NT2/D1 (cell line): Measurements from ENCODE around the gene ADPRS.

Experiments
- SUZ12 ChIP-seq: IDR thresholded peaks from 2 replicates; pipeline ENCODE4 v1.6.1; 2011; ENCODE audit not compliant: insufficient read length, insufficient read depth; ENCODE audit errors: extremely low read depth
- YY1 ChIP-seq: IDR thresholded peaks from 2 replicates; pipeline ENCODE4 v1.6.1; 2011; ENCODE audit not compliant: insufficient read length, insufficient read depth
- ZNF274 ChIP-seq: IDR thresholded peaks from 2 replicates; pipeline ENCODE4 v1.6.1; 2011; ENCODE audit warnings: mild to moderate bottlenecking, low read depth, low read length

DNA sequence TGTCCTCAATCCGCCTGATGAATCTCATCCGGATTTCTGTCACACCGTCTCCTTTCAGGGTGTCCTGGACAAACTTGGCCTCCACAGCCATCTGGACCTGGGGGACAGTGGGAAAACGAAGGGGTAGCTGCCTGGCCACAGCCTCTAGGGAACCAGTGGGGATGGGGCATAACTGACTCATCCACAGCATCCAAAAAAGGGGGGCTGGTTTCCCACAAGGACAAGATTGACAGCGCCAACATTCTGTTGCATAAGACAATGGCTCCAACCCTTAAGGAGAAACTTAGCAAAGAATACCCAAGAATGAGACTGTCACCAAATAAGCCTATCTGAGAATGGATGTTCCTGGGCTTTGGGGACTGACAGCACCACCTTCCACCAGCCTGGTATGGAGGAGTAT is 48.5 kb downstream of the ADPRS start:
- TF ChIP-seq YY1 (no peak), SUZ12 (no peak), ZNF274 (no peak)
